Stimulated activated CD4-positive, alpha-beta T cell treated with anti-CD3 and anti-CD28 coated beads, Interleukin-1b, Interleukin-23, amount 100 ng/mL, for 4 hours (primary cell): ENCODE data around the gene CD3E.
A peak's percentile ranks its signal among the peaks of the same experiment; 100 is the strongest.
"Not testable (repeated sequence)": the region's sequence is repeated elsewhere in the genome, so short reads cannot be mapped to it uniquely, and the experiment has no call there.

ENCODE experiments used
- DNase-seq, 2 donors: peaks; one replicate each; pipeline ENCODE4 v3.0.0-alpha.2; 2020; ENCODE audit warnings: low read depth in 2 of 2

CD3E gene

DNA sequence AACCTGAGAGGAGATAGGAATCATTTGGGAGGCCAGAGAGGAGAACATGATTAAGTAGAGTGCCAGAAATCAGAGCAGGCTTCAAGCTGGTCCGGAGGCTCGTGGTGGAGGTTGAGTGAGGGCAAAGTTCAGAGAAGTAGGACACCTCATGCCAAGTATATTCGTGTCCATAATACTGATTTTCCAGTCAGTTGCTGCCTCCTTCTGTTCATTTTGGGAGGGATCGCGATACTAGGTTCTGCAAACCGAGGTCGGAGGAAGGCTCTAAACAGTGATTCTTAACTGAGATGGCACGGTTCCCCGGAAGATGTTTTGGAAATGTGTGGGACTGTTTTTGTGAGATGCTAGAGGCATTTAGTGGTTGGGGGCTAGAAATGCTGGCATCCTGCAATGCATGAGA is 13.6 kb upstream of the CD3E start:
- DNase-seq, result peak in 1 of 2 donors; percentile 37

DNA sequence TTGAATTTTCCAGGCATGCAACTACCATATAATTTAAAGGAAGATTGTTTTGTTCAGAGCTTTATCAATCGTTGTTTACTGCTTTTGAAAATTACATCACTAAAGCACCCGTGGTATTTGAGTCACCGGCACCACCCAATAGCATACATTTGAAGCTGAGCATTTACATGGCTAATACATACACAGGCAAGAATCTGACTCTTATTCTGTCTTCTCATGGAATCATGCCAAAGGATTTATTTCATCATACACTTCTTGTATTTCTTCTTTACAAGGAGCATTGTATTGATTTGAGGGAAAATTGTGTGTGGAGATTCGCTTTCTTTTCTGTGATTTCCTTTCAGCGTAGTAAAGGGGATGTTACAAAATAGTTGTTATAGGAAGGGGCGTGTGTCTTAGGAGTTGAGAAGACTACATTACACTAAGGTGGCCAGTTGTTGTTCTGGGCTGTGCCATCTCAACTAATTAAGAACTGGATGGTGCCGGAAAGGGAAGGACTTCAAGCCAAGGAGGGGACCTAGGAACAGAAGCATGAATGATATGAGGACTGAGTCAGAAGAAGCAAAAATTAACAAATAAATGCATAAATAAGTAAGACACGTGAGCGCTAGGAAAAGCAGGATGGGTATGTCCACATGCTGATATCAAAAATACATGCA is 12.9 kb upstream of the CD3E start:
- DNase-seq, result no peak

DNA sequence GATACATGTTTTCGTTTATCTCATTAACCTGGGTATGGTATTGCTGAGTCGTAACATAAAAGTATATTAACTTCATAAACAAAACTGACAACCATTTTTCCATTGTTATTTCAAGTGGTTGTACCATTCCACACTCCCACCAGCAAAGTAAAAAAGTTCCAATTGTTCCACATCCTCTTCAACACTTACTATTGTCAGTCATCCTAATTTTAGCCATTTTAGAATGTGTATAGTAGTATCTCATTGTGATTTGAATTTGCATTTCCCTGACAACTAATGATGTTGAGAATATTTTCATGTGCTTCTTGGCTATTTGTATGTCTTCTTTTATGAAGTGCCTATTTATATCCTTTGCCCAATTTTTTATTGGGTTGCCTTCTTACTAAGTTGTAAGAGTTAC is 10.5 kb upstream of the CD3E start:
- DNase-seq, result no peak

DNA sequence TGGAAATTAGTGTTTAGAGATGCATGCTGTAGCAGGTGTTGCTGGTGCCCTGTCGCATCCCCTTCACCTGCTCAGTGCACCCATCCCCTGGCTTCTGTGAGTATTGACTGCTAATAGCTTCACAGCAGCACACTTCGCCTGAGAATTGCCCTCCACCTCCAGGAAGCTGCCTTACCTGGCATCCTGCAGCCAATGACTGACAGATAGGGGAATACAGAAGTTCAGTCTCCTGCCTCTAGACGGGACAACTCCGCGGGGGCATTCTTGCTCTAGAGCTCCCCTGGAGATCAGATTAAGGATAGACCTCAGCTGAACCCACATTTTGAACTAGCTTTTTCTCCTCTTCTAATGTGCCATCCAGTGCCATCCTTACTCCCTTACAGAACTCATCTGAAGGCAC is 9.3 kb upstream of the CD3E start:
- no peak for DNase-seq

DNA sequence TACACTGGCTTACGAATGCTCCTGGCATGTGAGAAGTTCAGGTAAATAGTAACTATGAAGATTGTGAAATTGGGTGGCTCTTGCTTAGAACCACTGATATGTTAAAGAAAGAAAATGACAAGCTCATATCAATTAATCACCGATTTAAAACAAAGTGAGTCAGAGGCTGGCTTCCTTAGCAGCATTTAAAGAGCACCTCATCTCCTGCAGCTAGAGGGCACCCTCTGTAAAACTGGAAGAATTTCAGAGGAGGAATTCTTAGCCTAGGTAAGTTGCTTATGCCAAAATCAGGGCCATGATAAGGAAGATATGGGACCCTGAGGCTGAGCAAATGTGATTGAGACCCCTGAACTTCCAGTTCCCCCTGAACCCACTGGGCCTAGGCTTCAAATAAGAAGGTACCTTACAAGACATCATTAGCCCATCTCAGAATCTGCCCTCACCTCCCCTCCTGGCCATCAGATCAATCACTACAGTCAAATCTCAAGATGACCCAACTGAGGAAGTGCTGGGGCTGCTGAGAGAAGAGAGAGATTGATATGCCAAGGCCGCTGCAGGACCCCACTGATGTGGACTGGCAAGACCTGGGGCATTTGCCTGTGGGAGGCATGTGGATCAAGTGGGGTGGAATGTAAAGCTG is 8.6 kb upstream of the CD3E start:
- peak in 1 of 2 donors; percentile 43 for DNase-seq

DNA sequence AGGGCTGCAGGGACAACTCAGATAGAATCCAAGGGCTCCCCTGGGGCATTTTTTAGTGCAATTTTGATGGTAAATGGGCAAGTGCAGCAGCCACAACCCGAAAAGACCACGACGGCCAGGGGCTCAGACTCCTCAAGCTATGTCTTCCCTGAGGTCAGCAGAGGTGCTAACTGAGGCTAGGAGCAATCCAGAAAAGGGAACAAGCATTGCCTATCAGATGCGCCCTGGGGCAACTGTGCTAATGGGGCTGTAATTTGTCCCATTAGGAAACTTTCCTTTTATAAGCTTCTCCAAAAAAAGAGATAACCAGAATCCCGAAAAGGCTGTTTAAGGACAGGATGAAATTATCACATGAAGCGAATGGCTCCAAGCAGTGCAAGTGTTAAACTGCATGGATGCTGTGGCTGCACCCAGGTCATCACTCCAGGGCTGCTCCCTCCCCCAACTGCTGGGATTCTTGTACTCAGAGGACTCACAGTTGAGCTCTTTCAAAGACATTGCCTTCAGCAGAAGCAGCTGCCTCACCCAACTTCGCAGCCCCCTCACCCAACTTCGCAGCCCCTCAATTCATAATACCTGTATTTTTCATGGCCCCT is 2.8 kb upstream of the CD3E start:
- DNase-seq, result no peak

DNA sequence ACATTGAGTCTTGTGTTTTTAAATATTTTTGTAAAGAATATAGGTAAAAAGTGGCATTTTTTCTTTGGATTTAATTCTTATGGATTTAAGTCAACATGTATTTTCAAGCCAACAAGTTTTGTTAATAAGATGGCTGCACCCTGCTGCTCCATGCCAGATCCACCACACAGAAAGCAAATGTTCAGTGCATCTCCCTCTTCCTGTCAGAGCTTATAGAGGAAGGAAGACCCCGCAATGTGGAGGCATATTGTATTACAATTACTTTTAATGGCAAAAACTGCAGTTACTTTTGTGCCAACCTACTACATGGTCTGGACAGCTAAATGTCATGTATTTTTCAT is 333 bp upstream of the CD3E start:
- no peak for DNase-seq

DNA sequence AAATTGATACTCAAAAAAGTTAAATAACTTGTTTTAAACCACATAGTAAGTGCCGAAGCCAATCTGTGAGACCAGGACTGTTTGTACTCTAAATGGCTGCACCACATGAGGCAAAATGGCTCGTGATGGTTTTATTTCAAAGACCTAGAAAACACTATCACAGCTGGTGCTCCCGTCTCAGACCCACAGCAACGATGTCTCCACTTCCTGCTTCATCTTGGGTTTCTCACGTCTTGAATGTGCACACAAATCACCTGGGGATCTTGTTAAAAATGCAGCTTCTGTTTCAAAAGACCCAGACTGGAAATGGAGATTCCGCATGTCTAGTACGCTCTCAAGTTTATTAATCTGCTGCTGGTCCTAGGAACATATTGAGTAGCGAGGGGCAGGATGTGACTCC is 1.2 kb downstream of the CD3E start:
- DNase-seq, result no peak

DNA sequence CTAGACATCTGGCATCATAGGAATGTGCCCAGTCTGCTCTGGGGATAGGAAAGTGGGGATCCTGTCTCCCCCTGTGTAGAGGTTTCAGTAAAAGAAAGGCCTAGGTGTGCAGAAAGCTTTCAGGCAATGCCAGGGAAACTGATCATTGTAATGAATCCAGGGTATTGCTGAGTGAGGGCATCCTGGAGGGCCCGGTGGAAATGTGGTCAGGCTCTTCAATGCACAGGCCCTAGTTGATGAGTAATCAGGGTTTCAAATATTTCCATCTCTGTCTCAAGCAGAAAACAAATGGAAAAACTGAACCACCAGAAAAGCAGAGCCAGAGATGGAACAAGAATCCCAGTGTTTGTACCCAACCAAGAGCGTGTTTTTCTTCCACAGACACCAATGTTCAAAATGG is 2.0 kb downstream of the CD3E start:
- peak in 1 of 2 donors; percentile 34 for DNase-seq

DNA sequence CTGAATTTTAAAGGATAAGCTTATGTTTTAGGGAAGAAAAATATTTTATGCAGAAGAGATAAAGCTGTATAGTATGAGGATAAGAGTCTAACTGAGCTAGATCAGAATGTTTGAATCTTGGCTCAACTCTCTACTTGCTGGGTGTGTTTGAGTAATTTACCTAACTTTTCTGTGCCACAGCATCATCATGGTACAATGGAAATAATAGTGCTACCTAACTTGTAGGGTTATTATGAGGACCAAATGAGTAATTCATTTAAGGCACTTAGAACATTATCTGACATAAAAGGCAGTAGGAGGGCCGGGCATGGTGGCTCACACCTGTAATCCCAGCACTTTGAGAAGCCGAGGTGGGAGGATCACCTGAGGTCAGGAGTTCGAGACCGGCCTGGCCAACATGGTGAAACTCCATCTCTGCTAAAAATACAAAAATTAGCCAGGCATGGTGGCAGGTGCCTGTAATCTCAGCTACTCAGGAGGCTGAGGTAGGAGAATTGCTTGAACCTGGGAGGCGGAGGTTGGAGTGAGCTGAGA is 4.5 kb downstream of the CD3E start:
- DNase-seq, result not testable (repeated sequence)

DNA sequence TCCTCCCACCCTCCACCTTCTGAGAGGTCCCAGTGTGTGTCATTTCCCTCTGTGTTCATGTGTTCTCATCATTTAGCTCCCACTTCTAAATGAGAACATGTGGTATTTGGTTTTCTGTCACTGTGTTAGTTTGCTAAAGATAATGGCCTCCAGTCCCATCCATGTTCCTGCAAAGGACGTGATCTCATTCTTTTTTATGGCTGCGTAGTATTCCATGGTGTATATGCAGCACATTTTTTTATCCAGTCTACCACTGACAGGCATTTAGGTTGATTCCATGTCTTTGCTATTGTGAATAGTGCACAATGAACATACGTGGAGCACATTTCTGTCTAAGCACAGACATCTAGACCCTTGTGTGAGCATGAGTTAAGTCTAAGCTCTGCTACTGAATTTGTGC is 5.7 kb downstream of the CD3E start:
- no peak for DNase-seq

DNA sequence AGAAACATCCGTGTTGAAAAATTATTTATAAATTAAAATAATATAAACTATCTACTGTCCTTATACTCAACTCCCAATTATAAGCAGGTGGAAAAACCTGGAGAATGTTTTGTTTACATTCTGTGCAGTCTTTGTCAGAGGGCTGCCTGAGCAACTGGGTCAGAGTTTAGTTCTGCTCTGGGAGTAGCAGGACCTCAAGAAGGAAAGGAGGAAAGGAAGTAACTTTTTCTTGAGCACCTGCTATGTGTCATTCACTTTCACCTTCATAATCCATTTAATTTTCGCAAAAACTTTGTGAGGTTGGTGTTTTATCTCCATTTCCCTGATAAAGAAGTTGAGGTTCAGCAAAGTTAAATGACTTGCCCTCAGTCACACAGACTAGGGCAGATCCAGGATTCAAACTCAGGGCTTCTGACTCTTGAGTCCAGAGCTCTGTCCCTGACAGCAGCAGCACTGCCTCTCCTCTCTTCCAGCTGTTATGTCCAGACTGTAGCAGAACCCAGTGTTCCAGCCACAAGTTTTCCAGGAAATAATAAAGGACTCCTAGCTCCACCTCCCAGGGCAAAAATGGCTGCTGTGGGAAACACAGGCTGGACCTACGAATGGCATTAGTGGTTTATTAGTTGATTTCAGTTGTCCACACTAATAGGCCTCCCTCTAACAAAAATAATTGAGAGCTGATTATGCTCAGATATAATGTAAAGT is 6.4 kb downstream of the CD3E start:
- no peak for DNase-seq

DNA sequence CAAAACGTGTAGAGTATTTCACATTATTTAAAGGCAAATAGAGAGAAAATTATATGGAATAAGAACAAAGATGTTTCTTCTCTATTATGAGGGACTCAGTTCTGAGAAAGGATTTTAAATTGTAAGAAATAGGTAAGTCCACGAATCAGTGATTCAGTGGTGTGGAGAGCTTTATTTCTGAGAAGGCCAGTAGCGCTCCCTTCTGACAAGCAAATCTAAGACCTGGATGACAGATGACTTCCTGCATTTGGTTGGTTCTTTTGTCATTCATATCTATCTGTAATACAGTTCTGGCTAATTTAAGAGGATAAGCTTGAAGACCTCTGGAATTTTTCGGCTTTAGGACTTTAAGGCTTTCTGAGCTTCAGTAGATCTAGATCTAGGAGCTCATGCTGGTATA is 7.0 kb downstream of the CD3E start:
- no peak for DNase-seq

DNA sequence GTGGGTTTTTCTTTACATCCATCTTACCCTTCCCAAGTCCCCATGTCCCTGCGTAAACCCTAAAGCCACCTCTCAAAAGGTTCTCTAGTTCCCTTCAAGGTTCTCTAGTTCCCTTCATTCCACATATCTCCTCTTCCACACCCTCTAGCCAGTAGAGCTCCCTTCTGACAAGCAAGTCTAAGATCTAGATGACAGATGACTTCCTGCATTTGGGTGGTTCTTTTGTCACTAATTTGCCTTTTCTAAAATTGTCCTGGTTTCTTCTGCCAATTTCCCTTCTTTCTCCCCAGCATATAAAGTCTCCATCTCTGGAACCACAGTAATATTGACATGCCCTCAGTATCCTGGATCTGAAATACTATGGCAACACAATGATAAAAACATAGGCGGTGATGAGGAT is 7.8 kb downstream of the CD3E start:
- no peak for DNase-seq

DNA sequence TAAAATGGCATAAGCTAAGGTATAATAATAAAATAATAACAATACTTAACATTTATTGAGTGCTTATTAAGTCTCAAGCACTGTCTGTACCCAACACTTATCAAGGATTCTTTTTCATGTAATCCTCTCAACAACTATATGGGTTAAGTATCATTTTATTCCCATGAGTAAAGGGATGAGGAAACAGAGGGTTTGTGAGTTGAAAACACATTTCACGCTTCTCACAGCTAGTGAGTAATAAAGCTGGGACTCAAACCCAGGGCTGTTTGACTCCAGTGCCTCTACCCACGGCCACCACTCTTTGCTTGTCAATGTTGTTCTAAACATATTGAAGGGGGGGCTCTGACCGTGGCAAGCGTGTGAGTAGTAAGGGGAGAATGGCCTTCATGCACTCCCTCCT is 8.7 kb downstream of the CD3E start:
- no peak for DNase-seq

DNA sequence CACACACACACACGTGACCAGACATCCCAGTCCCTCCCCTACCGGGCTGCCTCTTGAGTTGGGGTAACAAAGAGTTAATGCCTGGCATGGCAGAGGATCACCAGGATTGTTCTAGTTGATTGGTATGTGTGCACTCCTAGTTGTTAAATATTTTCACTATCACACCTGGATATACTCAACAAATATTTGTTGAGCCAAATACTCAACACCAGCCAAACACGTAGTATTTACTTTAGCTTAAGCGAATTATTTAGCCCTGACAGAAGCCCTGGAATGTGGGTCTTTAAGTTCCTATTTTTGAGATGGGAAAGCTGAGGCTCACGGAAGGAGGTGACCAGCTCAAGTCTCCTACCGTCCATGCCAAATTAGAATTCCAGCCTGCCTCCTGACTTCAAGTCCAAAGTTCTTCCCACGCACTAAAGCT is 10.5 kb downstream of the CD3E start:
- DNase-seq, result no peak

DNA sequence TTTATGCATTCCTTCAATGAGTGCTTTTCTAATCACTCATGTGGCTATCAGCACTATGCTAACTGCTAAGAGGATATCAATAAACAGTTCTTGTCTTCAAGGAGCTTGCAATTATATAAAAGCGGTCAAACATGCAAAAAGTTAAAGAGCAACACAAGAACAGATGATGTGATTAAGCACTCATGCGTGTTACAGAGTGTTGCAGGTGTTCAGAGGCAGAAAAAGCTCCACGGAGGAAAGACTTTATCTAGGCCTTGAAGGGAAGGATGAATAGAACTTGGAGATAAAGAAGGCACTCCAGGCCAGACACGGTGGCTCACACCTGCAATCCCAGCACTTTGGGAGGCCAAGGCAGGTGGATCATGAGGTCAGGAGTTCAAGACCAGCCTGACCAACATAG is 13.6 kb downstream of the CD3E start:
- DNase-seq, result no peak

DNA sequence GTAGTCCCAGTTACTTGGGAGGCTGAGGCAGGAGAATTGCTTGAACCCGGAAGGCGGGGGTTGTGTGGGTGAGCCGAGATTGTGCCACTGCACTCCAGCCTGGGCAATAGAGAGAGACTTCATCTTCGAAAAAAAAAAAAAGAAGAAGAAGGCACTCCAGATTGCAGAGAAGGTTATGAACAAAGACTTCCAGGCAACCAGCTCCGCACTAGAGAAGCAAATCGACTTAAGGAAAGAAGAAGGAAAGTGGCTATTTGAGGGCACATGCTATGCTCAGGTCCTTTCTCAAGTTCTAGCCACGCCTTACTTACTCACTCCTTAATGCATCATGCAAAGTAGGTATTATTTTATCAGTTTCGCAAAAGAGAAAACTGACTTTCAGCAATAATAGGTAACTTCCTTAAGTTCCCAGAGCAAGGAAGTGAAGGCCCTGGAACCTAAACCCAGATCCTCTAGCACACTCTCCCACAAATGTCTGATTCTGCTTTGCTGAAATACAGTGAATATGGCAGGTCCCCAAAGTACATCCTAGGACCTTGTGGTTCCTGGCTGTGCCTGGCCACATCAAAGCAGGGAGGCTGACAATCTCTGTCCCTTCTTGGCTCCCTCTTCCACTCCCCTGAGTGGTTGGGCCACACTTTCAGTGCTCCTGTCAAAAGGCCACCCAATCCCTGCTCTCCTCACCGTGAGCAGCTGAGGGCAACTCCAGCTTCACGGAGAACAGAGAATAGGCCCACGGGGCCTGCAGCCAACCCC is 14.2 kb downstream of the CD3E start:
- DNase-seq, result no peak

DNA sequence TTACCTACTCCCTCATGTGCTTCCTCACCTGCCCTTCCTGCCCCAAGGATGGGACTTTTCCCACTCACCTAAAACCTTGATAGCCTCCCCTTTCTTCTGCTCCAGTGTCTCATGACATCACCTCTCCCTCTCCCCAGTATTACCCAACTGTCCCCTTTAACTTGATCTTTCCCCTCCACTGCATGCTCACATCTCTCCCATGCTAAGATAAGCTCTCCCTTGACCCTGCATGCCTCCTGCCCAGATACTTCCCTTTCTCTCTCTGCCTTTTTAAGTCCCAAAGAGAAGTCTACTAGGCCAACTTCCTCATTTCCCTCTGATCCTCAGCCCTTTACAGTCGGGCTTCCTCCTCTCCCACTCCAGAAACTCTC is 14.8 kb downstream of the CD3E start:
- no peak for DNase-seq

DNA sequence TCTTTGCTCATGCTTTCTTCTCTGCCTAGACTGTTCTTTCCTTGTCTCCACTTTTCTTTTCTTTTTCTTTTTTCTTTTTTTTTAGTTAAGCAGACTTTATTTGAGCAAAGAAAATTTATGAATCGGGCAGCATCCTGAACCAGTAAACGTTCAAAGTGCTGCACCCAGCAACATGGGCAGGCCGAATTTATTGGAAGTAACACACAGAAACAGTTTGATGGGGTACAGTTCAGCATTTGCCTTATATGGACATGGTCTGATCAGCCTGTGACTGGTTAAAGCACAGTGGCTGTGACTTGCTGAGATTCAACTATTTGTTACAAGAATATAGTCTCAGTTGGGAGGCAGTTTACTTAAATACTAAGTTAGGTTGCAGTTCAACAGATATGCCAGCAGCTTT is 16.0 kb downstream of the CD3E start:
- DNase-seq, result no peak

DNA sequence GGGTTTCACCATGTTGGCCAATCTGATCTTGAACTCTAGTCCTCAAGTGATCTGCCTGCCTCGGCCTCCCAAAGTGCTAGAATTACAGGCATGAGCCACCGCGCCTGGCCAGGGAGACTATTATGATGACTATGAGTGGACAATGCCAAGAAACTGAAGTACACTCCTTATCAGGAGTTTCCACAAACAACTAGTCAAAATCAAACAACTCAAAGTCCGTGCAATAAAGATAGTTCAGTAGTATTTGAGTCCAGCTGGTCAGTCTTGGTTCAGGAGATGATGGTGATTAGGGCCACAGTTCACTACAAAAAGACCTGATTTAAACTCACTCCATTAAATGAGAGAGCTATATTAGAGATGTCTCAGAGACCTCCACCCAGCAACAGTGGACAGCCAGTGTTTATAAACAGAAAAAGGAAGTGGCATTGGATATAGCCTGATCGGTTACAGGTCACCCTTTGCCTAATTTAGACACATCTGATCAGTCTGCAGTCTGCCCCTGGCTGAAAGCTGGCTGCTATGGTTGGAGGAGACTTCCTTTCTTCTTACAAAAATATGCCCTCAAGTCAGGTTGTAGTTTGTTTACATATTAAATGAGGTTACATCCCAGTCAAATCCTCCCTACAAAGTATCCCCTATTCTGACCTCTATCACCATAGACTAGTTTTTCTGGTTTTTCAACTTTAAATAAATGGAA is 17.0 kb downstream of the CD3E start:
- no peak for DNase-seq
